BJ (cell line): ENCODE data around the gene ATP2C2. TPM values are rescaled to one million over a fixed set of nuclear protein-coding genes. Genes with fewer than 3 reads are reported as not detected.
"Not testable (repeated sequence)": the region's sequence is repeated elsewhere in the genome, so short reads cannot be mapped to it uniquely, and the experiment has no call there.

ENCODE experiments used
- CTCF ChIA-PET: fragments of 350-600 bp; formaldehyde crosslinking; extraction: SDS; loops from one replicate; lab custom pipeline; 2021; ENCODE audit warnings: antibody characterized with exemption, inconsistent platforms; lab: Yijun Ruan, JAX
- POLR2A ChIA-PET: fragments of 300-600 bp; sonication (Branson Sonifier 250); formaldehyde crosslinking; extraction: SDS; loops from one replicate; lab custom pipeline; 2021; ENCODE audit warnings: antibody characterized with exemption; lab: Charles Lee
- DNase-seq: peaks from one replicate; pipeline ENCODE4 v3.0.0-alpha.2; 2011; ENCODE audit warnings: low read depth
- H3K27me3 ChIP-seq: 2 replicates; pipeline ENCODE4 v1.6.0; 2011; ENCODE audit warnings: low read length; ENCODE audit not compliant: control insufficient read depth, insufficient read depth
- H3K36me3 ChIP-seq: 2 replicates; pipeline ENCODE4 v1.5.1; 2011; ENCODE audit warnings: low read length; ENCODE audit not compliant: control insufficient read depth, insufficient read depth
- H3K4me3 ChIP-seq: 2 replicates; pipeline ENCODE4 v1.5.1; 2011; ENCODE audit warnings: low read depth, mild to moderate bottlenecking, control low read depth, low read length
- CTCF ChIP-seq: IDR thresholded peaks from 2 replicates; pipeline ENCODE4 v1.5.1; 2011; ENCODE audit warnings: low read depth, mild to moderate bottlenecking, control low read depth, inconsistent platforms, low read length, moderate library complexity; ENCODE audit not compliant: insufficient read depth
- polyA plus RNA-seq: library from polyadenylated mRNA; depleted of rRNA; stranded (reverse); fragments of >200 nt; gene quantifications from 2 replicates; pipeline ENCODE4 v1.2.3, GENCODE V29; 2011

Gene ATP2C2
- polyA plus RNA-seq, 1 experiment = not detected

GRCh38 chr16:84386047-84386446, 17.7 kb downstream of the ATP2C2 start:
- no peaks in the 10 kb centered on the region for H3K27me3 ChIP-seq
- no peak overlapping the region for H3K4me3 ChIP-seq
- ChIA-PET POLR2A (no interaction called here), CTCF (no interaction called here)
- DNase-seq = no peak
- no peaks in the 10 kb centered on the region for H3K36me3 ChIP-seq
- no peak for TF ChIP-seq CTCF

GRCh38 chr16:84387021-84387420, 18.7 kb downstream of the ATP2C2 start:
- DNase-seq = no peak
- ChIA-PET POLR2A (no interaction called here), CTCF (interaction anchor here (0.6 kb wide), 1 partner anchor 431 kb away, joined by 3 read pairs; no protein-coding TSS in a partner anchor)
- no peak for TF ChIP-seq CTCF
- H3K27me3 ChIP-seq = no peaks in the 10 kb centered on the region
- no peaks in the 10 kb centered on the region for H3K36me3 ChIP-seq
- no peak overlapping the region for H3K4me3 ChIP-seq

- Histone ChIP-seq H3K4me3 (no peak overlapping the region), H3K36me3 (no peaks in the 10 kb centered on the region), H3K27me3 (peaks cover 2% of the 10 kb centered on the region; the same call in 1 of the 2 replicates)
- CTCF ChIA-PET = no interaction called here
- POLR2A ChIA-PET = no interaction called here
- no peak for TF ChIP-seq CTCF
- DNase-seq = no peak
These were observed 21.9 kb downstream of the ATP2C2 start for GRCh38 chr16:84390131-84390785.

- TF ChIP-seq CTCF = no peak
- POLR2A ChIA-PET = no interaction called here
- Histone ChIP-seq H3K4me3 (no peak overlapping the region), H3K36me3 (no peaks in the 10 kb centered on the region), H3K27me3 (peaks cover 2% of the 10 kb centered on the region; the same call in 1 of the 2 replicates)
- DNase-seq = no peak
- CTCF ChIA-PET = interaction anchor here (0.6 kb wide), 1 partner anchor 13 kb away, joined by 3 read pairs; no protein-coding TSS in a partner anchor
These were observed 23.1 kb downstream of the ATP2C2 start for GRCh38 chr16:84391151-84392030.

- no peak overlapping the region for H3K4me3 ChIP-seq
- peaks cover 2% of the 10 kb centered on the region; the same call in 1 of the 2 replicates for H3K27me3 ChIP-seq
- no peak for DNase-seq
- ChIA-PET CTCF (no interaction called here), POLR2A (no interaction called here)
- TF ChIP-seq CTCF = no peak
- no peaks in the 10 kb centered on the region for H3K36me3 ChIP-seq
These were observed 23.7 kb downstream of the ATP2C2 start for GRCh38 chr16:84392031-84392360.

- H3K4me3 ChIP-seq, POLR2A ChIA-PET, CTCF ChIA-PET, H3K27me3 ChIP-seq, H3K36me3 ChIP-seq, DNase-seq: not testable (repeated sequence)
These were observed 27.7 kb downstream of the ATP2C2 start for GRCh38 chr16:84396082-84396481.
